ENCODE data around the gene CASZ1.

DNA sequence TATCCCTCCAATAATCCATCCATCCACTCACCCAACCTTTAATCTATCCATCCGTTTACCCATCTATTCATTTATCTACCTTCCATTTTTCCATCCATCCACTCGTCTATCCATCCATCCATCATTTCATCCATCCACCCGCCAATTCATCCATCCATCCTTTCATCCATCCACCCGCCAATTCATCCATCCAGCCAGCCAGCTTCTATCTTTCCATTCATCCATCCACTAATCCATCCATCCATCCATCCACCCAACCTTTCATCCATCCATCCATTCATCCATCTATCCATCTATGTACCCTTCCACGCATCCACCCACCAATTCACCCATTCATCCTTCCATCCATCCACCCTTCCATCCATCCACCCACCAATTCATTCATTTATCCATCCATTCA, 10.5 kb upstream of the CASZ1 start:
- TF ChIP-seq, protein P1, sequence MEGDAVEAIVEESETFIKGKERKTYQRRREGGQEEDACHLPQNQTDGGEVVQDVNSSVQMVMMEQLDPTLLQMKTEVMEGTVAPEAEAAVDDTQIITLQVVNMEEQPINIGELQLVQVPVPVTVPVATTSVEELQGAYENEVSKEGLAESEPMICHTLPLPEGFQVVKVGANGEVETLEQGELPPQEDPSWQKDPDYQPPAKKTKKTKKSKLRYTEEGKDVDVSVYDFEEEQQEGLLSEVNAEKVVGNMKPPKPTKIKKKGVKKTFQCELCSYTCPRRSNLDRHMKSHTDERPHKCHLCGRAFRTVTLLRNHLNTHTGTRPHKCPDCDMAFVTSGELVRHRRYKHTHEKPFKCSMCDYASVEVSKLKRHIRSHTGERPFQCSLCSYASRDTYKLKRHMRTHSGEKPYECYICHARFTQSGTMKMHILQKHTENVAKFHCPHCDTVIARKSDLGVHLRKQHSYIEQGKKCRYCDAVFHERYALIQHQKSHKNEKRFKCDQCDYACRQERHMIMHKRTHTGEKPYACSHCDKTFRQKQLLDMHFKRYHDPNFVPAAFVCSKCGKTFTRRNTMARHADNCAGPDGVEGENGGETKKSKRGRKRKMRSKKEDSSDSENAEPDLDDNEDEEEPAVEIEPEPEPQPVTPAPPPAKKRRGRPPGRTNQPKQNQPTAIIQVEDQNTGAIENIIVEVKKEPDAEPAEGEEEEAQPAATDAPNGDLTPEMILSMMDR (IDR thresholded peaks at IDR 0.05), result no peak
- no peak for TF ChIP-seq POLR2AphosphoS5 (IDR thresholded peaks at IDR 0.05)
